ENCODE results near the gene R3HDM2. TPM values are rescaled to one million over a fixed set of nuclear protein-coding genes. Genes with fewer than 3 reads are reported as not detected.
"Not testable (repeated sequence)": the region's sequence is repeated elsewhere in the genome, so short reads cannot be mapped to it uniquely, and the experiment has no call there.

R3HDM2 gene
- total and polyA plus RNA-seq, 4 donors: 11.3 to 75.4 (median 39.2) TPM

DNA sequence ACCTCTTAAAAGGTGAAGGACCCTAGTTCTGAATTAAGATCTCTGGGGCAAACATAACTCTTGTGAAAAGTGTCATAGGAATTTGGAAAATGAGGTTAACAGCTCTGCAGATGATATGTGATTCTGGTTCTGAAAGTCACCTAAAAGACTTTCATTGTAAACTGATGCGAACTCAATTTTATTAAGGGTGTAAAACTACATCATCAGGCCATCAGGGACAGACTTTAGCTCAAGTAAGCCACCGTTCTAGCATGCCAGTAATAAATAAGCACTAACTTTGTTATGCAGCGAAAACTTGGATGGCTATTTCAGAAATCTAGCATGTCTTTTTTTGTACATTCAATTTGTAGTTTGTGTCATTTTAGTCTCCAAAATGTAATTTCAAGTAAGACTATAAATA lies 61.6 kb downstream of the R3HDM2 start:
- Histone ChIP-seq H3K9me3 (ENCODE audit: control insufficient read depth, low read length) (no peaks in the 10 kb centered on the region), H3K4me3 (ENCODE audit: low read length in 2 of 2) (no peak overlapping the region), H3K4me1 (ENCODE audit: control insufficient read depth in 1 of 2, insufficient read depth in 2 of 2, low read length in 2 of 2) (peaks cover 0 to 3% of the 10 kb centered on the region in 2 donors), H3K27ac (ENCODE audit: low read depth in 1 of 2, low read length in 2 of 2) (no peak overlapping the region), H3K36me3 (ENCODE audit: control insufficient read depth in 1 of 2, insufficient read depth in 2 of 2, low read length in 1 of 2) (no peaks in the 10 kb centered on the region), H3K27me3 (ENCODE audit: control insufficient read depth in 1 of 2, insufficient read depth in 2 of 2, low read length in 1 of 2) (no peaks in the 10 kb centered on the region)
- DNase-seq (no peak), ATAC-seq (ENCODE audit: low FRiP score) (no peak)
- intact Hi-C loops (cut with DNase I): no loop called here
- WGBS, 2 donors: 90 to 96% methylated on average over 3 of the region's 3 CpGs

DNA sequence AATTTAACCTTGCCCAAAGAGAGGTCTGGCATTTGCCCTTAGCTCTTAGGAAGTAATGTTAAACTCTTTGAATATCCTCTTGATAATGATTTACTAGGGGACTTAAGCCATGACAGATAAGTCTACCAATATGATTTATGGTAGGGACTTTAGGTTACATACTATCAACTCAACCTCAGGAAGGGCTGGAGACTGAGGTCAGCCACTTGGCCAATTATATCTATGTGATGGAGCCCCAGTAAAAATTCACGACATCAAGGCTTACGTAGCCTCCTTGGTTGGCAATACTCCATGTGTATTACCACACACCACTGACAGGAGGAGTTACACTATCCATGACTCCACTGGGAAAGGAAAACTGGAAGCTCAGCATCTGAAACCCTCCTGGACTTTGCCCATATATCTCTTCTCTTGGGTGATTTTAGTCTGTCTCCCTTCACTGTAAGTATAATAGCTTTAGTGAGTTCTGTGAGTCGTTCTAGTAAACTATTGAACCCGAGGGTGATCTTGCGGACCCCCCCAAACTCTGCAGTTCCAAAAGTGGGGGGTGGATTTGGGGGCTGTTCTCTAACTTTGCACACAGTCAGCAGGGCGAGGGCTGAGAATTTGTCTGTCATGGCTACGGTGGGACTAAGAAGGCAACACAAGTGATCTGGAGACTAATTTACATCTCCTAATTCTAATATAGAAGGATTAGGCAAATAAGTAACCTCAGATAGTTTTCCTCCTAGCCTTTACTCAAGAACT lies 62.3 kb downstream of the R3HDM2 start:
- H3K36me3 ChIP-seq (ENCODE audit: control insufficient read depth in 1 of 2, insufficient read depth in 2 of 2, low read length in 1 of 2): no peaks in the 10 kb centered on the region
- ATAC-seq (ENCODE audit: low FRiP score) (no peak), DNase-seq (peak in 1 of 2 donors; percentile 32)
- H3K27ac ChIP-seq (ENCODE audit: low read depth in 1 of 2, low read length in 2 of 2): no peak overlapping the region
- peaks cover 0 to 3% of the 10 kb centered on the region in 2 donors for H3K4me1 ChIP-seq (ENCODE audit: control insufficient read depth in 1 of 2, insufficient read depth in 2 of 2, low read length in 2 of 2)
- H3K4me3 ChIP-seq (ENCODE audit: low read length in 2 of 2): no peak overlapping the region
- 93 to 94% methylated on average over 7 of the region's 7 CpGs for WGBS, 2 donors
- intact Hi-C loops (cut with DNase I): no loop called here
- H3K27me3 ChIP-seq (ENCODE audit: control insufficient read depth in 1 of 2, insufficient read depth in 2 of 2, low read length in 1 of 2): no peaks in the 10 kb centered on the region
- H3K9me3 ChIP-seq (ENCODE audit: control insufficient read depth, low read length): no peaks in the 10 kb centered on the region

DNA sequence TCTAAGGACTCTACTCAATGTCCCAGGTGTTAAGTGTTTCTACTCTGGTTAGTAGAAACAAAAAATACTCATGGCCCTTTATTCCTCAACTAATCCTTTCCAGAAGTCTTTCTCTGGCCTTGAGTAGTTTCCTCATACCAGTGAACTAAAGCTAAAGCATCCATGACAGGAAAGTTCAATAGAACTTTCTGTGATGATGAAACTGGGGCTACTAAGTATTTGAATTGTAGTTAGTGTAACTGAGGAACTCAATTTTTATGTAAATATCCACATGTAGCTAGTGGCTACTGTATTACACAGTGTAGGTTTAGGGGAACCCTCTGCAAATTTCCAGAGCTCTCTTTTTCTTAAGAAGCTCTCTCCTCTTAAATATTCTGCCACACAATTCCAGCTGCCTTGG lies 63.7 kb downstream of the R3HDM2 start:
- Histone ChIP-seq H3K27me3 (ENCODE audit: control insufficient read depth in 1 of 2, insufficient read depth in 2 of 2, low read length in 1 of 2) (no peaks in the 10 kb centered on the region), H3K36me3 (ENCODE audit: control insufficient read depth in 1 of 2, insufficient read depth in 2 of 2, low read length in 1 of 2) (no peaks in the 10 kb centered on the region), H3K4me1 (ENCODE audit: control insufficient read depth in 1 of 2, insufficient read depth in 2 of 2, low read length in 2 of 2) (peaks cover 0 to 3% of the 10 kb centered on the region in 2 donors), H3K27ac (ENCODE audit: low read depth in 1 of 2, low read length in 2 of 2) (no peak overlapping the region), H3K4me3 (ENCODE audit: low read length in 2 of 2) (no peak overlapping the region), H3K9me3 (ENCODE audit: control insufficient read depth, low read length) (no peaks in the 10 kb centered on the region)
- intact Hi-C loops (cut with DNase I): no loop called here
- DNase-seq (no peak), ATAC-seq (ENCODE audit: low FRiP score) (no peak)

DNA sequence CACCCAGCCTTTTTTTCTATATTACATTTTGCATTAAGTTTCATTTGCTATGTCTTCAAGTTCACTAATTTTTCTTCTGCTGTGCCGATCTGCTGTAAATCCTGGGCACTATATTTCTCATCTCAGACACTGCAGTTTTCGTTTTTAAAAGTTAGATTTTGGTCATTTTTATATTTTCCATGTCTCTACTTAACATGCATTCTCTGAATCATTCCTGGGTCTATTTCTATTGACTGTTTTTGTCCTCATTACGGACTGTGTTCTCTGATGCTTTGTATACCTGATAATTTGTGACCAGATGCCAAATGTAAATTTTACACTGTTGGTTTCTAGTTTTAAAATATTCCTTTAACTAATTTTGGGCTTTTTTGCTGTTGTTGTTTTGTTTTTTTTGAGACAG lies 64.5 kb downstream of the R3HDM2 start:
- 96 to 97% methylated on average over 3 of the region's 3 CpGs for WGBS, 2 donors
- Histone ChIP-seq H3K4me1 (ENCODE audit: control insufficient read depth in 1 of 2, insufficient read depth in 2 of 2, low read length in 2 of 2) (no peaks in the 10 kb centered on the region), H3K36me3 (ENCODE audit: control insufficient read depth in 1 of 2, insufficient read depth in 2 of 2, low read length in 1 of 2) (no peaks in the 10 kb centered on the region), H3K4me3 (ENCODE audit: low read length in 2 of 2) (no peak overlapping the region), H3K27ac (ENCODE audit: low read depth in 1 of 2, low read length in 2 of 2) (no peak overlapping the region), H3K27me3 (ENCODE audit: control insufficient read depth in 1 of 2, insufficient read depth in 2 of 2, low read length in 1 of 2) (no peaks in the 10 kb centered on the region), H3K9me3 (ENCODE audit: control insufficient read depth, low read length) (no peaks in the 10 kb centered on the region)
- DNase-seq (no peak), ATAC-seq (ENCODE audit: low FRiP score) (no peak)
- intact Hi-C loops (cut with DNase I): no loop called here

DNA sequence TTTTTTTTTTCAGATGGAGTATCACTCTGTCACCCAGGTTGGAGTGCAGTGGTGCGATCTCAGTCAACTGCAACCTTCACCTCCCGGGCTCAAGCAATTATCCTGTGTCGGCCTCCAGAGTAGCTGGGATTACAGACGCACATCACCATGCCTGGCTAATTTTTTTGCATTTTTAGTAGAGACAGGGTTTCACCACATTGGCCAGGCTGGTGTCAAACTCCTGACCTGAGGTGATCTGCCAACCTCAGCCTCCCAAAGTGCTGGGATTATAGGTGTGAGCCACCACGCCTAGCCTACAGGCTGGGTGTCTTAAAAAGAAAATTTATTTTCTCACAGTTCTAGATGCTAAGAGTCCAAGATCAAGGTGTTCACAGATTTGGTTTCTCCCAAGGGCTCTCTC lies 66.7 kb downstream of the R3HDM2 start:
- intact Hi-C loops (cut with DNase I); H3K27ac ChIP-seq (ENCODE audit: low read depth in 1 of 2, low read length in 2 of 2); H3K4me1 ChIP-seq (ENCODE audit: control insufficient read depth in 1 of 2, insufficient read depth in 2 of 2, low read length in 2 of 2); DNase-seq; ATAC-seq (ENCODE audit: low FRiP score); H3K27me3 ChIP-seq (ENCODE audit: control insufficient read depth in 1 of 2, insufficient read depth in 2 of 2, low read length in 1 of 2); H3K36me3 ChIP-seq (ENCODE audit: control insufficient read depth in 1 of 2, insufficient read depth in 2 of 2, low read length in 1 of 2); H3K4me3 ChIP-seq (ENCODE audit: low read length in 2 of 2); H3K9me3 ChIP-seq (ENCODE audit: control insufficient read depth, low read length): not testable (repeated sequence)
- WGBS, 2 donors: 98% methylated on average over 5 of the region's 5 CpGs

DNA sequence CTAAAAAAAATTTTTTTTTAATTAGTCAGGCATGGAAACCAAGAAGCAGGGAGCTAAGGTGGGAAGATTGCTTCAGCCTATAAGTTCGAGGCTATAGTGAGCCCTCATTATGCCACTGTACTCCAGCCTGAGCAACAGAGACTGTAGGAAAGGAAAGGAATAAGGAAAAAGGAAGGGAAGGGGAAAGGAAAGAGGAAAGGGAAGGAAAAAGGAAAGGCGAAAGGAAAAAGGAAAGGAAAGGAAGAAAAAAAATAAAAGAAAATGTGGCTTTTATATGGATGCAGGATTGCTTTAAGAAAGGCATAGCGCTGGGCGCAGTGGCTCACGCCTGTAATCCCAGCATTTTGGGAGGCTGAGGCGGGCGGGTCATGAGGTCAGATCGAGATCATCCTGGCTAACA lies 70.4 kb downstream of the R3HDM2 start:
- no peaks in the 10 kb centered on the region for H3K9me3 ChIP-seq (ENCODE audit: control insufficient read depth, low read length)
- no peak overlapping the region for H3K4me3 ChIP-seq (ENCODE audit: low read length in 2 of 2)
- DNase-seq (no peak), ATAC-seq (ENCODE audit: low FRiP score) (no peak)
- intact Hi-C loops (cut with DNase I): no loop called here
- no peak overlapping the region for H3K27ac ChIP-seq (ENCODE audit: low read depth in 1 of 2, low read length in 2 of 2)
- WGBS, 2 donors: 96 to 97% methylated on average over 8 of the region's 8 CpGs
- H3K36me3 ChIP-seq (ENCODE audit: control insufficient read depth in 1 of 2, insufficient read depth in 2 of 2, low read length in 1 of 2): no peaks in the 10 kb centered on the region
- no peaks in the 10 kb centered on the region for H3K27me3 ChIP-seq (ENCODE audit: control insufficient read depth in 1 of 2, insufficient read depth in 2 of 2, low read length in 1 of 2)
- no peaks in the 10 kb centered on the region for H3K4me1 ChIP-seq (ENCODE audit: control insufficient read depth in 1 of 2, insufficient read depth in 2 of 2, low read length in 2 of 2)

DNA sequence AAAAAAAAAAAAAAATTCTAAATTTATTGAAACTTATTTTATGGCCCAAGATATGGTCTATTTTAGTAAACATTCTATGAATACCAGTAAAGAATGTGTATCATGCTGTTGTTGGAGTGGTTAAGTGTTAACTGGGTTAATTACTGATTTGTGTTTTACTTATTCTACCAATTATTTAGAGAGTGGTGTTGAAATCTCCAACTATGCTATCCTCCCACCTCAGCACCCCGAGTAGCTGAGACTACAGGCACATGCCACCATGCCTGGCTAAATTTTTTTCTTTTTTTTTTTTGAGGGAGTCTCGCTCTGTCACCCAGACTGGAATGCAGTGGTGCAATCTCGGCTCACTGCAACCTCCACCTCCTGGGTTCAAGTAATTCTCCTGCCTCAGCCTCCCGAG lies 72.2 kb downstream of the R3HDM2 start:
- H3K9me3 ChIP-seq (ENCODE audit: control insufficient read depth, low read length): no peaks in the 10 kb centered on the region
- 96 to 100% methylated on average over 4 of the region's 4 CpGs for WGBS, 2 donors
- intact Hi-C loops (cut with DNase I): no loop called here
- no peak overlapping the region for H3K4me3 ChIP-seq (ENCODE audit: low read length in 2 of 2)
- H3K4me1 ChIP-seq (ENCODE audit: control insufficient read depth in 1 of 2, insufficient read depth in 2 of 2, low read length in 2 of 2): no peaks in the 10 kb centered on the region
- ATAC-seq (ENCODE audit: low FRiP score) (no peak), DNase-seq (no peak)
- no peaks in the 10 kb centered on the region for H3K27me3 ChIP-seq (ENCODE audit: control insufficient read depth in 1 of 2, insufficient read depth in 2 of 2, low read length in 1 of 2)
- no peak overlapping the region for H3K27ac ChIP-seq (ENCODE audit: low read depth in 1 of 2, low read length in 2 of 2)
- H3K36me3 ChIP-seq (ENCODE audit: control insufficient read depth in 1 of 2, insufficient read depth in 2 of 2, low read length in 1 of 2): no peaks in the 10 kb centered on the region

DNA sequence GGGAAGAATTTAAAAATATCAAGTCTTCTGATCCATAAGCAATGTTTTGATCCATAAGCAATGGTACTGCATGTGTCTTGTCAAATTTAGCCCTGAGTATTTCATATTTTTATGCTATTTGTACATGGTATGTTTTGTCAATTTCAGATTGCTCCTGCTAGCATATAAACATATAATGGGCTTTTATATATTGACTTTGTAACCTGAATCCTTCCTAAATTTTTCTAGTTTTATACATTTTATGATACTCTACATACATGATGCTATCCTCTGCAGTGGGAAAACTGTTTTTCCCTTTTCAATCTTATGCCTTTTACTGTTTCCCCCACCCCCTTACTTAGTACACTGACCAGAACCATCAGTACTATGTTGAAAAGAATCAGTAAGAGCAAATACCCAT lies 75.1 kb downstream of the R3HDM2 start:
- intact Hi-C loops (cut with DNase I): no loop called here
- H3K27me3 ChIP-seq (ENCODE audit: control insufficient read depth in 1 of 2, insufficient read depth in 2 of 2, low read length in 1 of 2): no peaks in the 10 kb centered on the region

DNA sequence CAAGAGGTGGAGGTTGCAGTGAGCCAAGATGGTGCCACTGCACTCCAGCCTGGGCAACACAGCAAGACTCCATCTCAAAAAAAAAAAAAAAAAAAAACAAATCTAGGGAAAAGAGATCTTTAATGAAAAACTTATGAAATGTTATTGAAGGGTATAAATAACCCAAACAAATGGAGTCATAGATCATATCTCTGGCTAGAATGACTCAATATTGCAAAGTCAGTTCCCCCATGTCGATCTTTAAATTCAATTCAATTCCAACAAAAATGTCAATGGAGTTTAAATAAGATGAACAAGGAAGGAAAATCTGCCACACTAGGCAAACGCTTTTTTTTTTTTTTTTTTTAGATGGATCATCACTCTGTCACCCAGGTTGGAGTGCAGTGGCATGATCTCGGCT lies 78.7 kb downstream of the R3HDM2 start:
- Histone ChIP-seq H3K4me3 (ENCODE audit: low read length in 2 of 2) (no peak overlapping the region), H3K9me3 (ENCODE audit: control insufficient read depth, low read length) (no peaks in the 10 kb centered on the region), H3K36me3 (ENCODE audit: control insufficient read depth in 1 of 2, insufficient read depth in 2 of 2, low read length in 1 of 2) (no peaks in the 10 kb centered on the region), H3K4me1 (ENCODE audit: control insufficient read depth in 1 of 2, insufficient read depth in 2 of 2, low read length in 2 of 2) (no peaks in the 10 kb centered on the region), H3K27me3 (ENCODE audit: control insufficient read depth in 1 of 2, insufficient read depth in 2 of 2, low read length in 1 of 2) (no peaks in the 10 kb centered on the region), H3K27ac (ENCODE audit: low read depth in 1 of 2, low read length in 2 of 2) (no peak overlapping the region)
- WGBS, 2 donors: 93 to 94% methylated on average over 3 of the region's 3 CpGs
- ATAC-seq (ENCODE audit: low FRiP score): no peak
- no peak for DNase-seq
- intact Hi-C loops (cut with DNase I): no loop called here

More for the DNA sequence above, 75.1 kb downstream of the R3HDM2 start:
- H3K9me3 ChIP-seq (ENCODE audit: control insufficient read depth, low read length): no peaks in the 10 kb centered on the region
- no peak overlapping the region for H3K27ac ChIP-seq (ENCODE audit: low read depth in 1 of 2, low read length in 2 of 2)
- H3K4me3 ChIP-seq (ENCODE audit: low read length in 2 of 2): no peak overlapping the region
- no peaks in the 10 kb centered on the region for H3K36me3 ChIP-seq (ENCODE audit: control insufficient read depth in 1 of 2, insufficient read depth in 2 of 2, low read length in 1 of 2)
- no peaks in the 10 kb centered on the region for H3K4me1 ChIP-seq (ENCODE audit: control insufficient read depth in 1 of 2, insufficient read depth in 2 of 2, low read length in 2 of 2)
- no peak for DNase-seq
- no peak for ATAC-seq (ENCODE audit: low FRiP score)
